Loucy (cell line): Measurements from ENCODE around the gene ERCC5.

Experiments used
- H2AFZ ChIP-seq: fragments of 200-600 bp; sonication (generic); 2 replicates; pipeline ENCODE4 v1.6.0; 2016; ENCODE audit warnings: antibody characterized with exemption, mild to moderate bottlenecking, low read length, moderate library complexity
- H3F3A ChIP-seq: fragments of 200-600 bp; 2 replicates; pipeline ENCODE4 v1.6.0; 2016; ENCODE audit warnings: antibody characterized with exemption, low read depth, mild to moderate bottlenecking
- H3K27me3 ChIP-seq: fragments of 200-600 bp; sonication (generic); 2 replicates; pipeline ENCODE4 v1.6.1; 2014; ENCODE audit warnings: low read length, mild to moderate bottlenecking; ENCODE audit not compliant: insufficient read depth, poor library complexity, severe bottlenecking
- H3K36me3 ChIP-seq: fragments of 200-600 bp; sonication (generic); 2 replicates; pipeline ENCODE4 v1.6.1; 2016; ENCODE audit warnings: low read length; ENCODE audit not compliant: insufficient read depth
- H3K4me1 ChIP-seq: fragments of 200-600 bp; sonication (generic); 2 replicates; pipeline ENCODE4 v1.5.1; 2014; ENCODE audit warnings: low read length, mild to moderate bottlenecking; ENCODE audit not compliant: insufficient read depth, poor library complexity, severe bottlenecking
- H3K4me2 ChIP-seq: fragments of 200-600 bp; sonication (generic); 2 replicates; pipeline ENCODE4 v1.6.0; 2014; ENCODE audit warnings: antibody characterized with exemption, low read length, low read depth, mild to moderate bottlenecking; ENCODE audit not compliant: poor library complexity, severe bottlenecking
- H3K4me3 ChIP-seq: fragments of 200-600 bp; sonication (generic); 2 replicates; pipeline ENCODE4 v1.5.1; 2014; ENCODE audit warnings: low read length, mild to moderate bottlenecking, mixed read lengths; ENCODE audit not compliant: poor library complexity, severe bottlenecking
- H3K79me2 ChIP-seq: fragments of 200-600 bp; sonication (generic); 2 replicates; pipeline ENCODE4 v1.6.1; 2014; ENCODE audit warnings: low read length; ENCODE audit not compliant: insufficient read depth
- H3K9ac ChIP-seq: fragments of 200-600 bp; sonication (generic); 2 replicates; pipeline ENCODE4 v1.6.0; 2014; ENCODE audit warnings: mild to moderate bottlenecking, low read depth, low read length, moderate library complexity; ENCODE audit not compliant: poor library complexity, severe bottlenecking
- H3K9me2 ChIP-seq: fragments of 200-600 bp; sonication (generic); replicated peaks from 2 replicates; pipeline ENCODE4 v1.6.1; 2016; ENCODE audit warnings: low read depth, low read length, mixed read lengths
- H3K9me3 ChIP-seq: fragments of 200-600 bp; sonication (generic); 2 replicates; pipeline ENCODE4 v1.6.1; 2014; ENCODE audit warnings: mild to moderate bottlenecking, antibody characterized with exemption, low read length, low read depth; ENCODE audit not compliant: insufficient read depth
- H4K20me1 ChIP-seq: fragments of 200-600 bp; sonication (generic); 2 replicates; pipeline ENCODE4 v1.6.0; 2014; ENCODE audit warnings: antibody characterized with exemption, low read length, mild to moderate bottlenecking; ENCODE audit not compliant: insufficient read depth, poor library complexity, severe bottlenecking
- EZH2phosphoT487 ChIP-seq: fragments of 200-600 bp; IDR thresholded peaks from 2 replicates; pipeline ENCODE4 v1.6.1; 2018; ENCODE audit warnings: antibody characterized with exemption, mild to moderate bottlenecking, moderate library complexity, borderline replicate concordance
- TF ChIP-seq, protein P1 (sequence below): fragments of 200-600 bp; sonication (generic); conservative IDR thresholded peaks from 2 replicates; pipeline ENCODE4 v1.5.1; 2014; ENCODE audit warnings: mild to moderate bottlenecking, antibody characterized with exemption, low read length

The ERCC5 gene

DNA sequence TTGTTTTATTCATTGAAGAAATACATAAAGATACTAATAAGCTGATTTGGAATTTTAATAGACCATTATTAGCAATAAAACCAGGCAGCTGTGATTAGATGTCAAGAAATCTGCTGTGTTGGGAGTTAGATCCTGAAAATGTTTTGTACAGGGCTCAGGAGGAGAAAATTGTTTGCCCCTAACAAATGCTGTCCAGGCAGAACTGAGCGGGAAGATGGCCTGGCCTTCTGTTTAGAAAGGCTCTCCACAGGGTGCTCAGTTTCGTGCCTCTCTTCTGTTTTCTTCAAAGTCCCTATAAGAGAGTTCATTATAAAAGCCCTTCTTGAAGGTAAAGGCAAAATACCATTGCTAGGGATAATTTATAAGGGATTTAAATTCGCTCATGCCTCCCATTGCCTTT lies 64.1 kb downstream of the ERCC5 start:
- H3K4me1 ChIP-seq = no peaks in the 10 kb centered on the region
- no peak overlapping the region for H2AFZ ChIP-seq
- TF ChIP-seq, protein P1, sequence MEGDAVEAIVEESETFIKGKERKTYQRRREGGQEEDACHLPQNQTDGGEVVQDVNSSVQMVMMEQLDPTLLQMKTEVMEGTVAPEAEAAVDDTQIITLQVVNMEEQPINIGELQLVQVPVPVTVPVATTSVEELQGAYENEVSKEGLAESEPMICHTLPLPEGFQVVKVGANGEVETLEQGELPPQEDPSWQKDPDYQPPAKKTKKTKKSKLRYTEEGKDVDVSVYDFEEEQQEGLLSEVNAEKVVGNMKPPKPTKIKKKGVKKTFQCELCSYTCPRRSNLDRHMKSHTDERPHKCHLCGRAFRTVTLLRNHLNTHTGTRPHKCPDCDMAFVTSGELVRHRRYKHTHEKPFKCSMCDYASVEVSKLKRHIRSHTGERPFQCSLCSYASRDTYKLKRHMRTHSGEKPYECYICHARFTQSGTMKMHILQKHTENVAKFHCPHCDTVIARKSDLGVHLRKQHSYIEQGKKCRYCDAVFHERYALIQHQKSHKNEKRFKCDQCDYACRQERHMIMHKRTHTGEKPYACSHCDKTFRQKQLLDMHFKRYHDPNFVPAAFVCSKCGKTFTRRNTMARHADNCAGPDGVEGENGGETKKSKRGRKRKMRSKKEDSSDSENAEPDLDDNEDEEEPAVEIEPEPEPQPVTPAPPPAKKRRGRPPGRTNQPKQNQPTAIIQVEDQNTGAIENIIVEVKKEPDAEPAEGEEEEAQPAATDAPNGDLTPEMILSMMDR = no peak
- no peak for TF ChIP-seq EZH2phosphoT487
- no peak overlapping the region for H3K9ac ChIP-seq
- H3K79me2 ChIP-seq = no peaks in the 10 kb centered on the region
- no peaks in the 10 kb centered on the region for H4K20me1 ChIP-seq
- no peak overlapping the region for H3K4me3 ChIP-seq
- H3K9me2 ChIP-seq = no peaks in the 10 kb centered on the region
- no peaks in the 10 kb centered on the region for H3K27me3 ChIP-seq
- no peaks in the 10 kb centered on the region for H3K9me3 ChIP-seq
- H3K36me3 ChIP-seq = no peaks in the 10 kb centered on the region
- no peak overlapping the region for H3K4me2 ChIP-seq
- no peaks in the 10 kb centered on the region for H3F3A ChIP-seq

- no peaks in the 10 kb centered on the region for H4K20me1 ChIP-seq
- H3F3A ChIP-seq = no peaks in the 10 kb centered on the region
- no peaks in the 10 kb centered on the region for H3K36me3 ChIP-seq
- H3K9me2 ChIP-seq = no peaks in the 10 kb centered on the region
- H3K27me3 ChIP-seq = no peaks in the 10 kb centered on the region
- no peaks in the 10 kb centered on the region for H3K4me1 ChIP-seq
- H3K9ac ChIP-seq = no peak overlapping the region
- no peaks in the 10 kb centered on the region for H3K9me3 ChIP-seq
- H2AFZ ChIP-seq = no peak overlapping the region
- no peak overlapping the region for H3K4me3 ChIP-seq
- H3K4me2 ChIP-seq = no peak overlapping the region
- no peaks in the 10 kb centered on the region for H3K79me2 ChIP-seq
- TF ChIP-seq, protein P1 = no peak
- TF ChIP-seq EZH2phosphoT487 = no peak
These were observed 65.5 kb downstream of the ERCC5 start for GRCh38 chr13:102911336-102911735.

- Histone ChIP-seq H3K27me3 (no peaks in the 10 kb centered on the region), H4K20me1 (no peaks in the 10 kb centered on the region), H3K9me2 (no peaks in the 10 kb centered on the region), H3K36me3 (no peaks in the 10 kb centered on the region), H3F3A (no peaks in the 10 kb centered on the region), H3K79me2 (no peaks in the 10 kb centered on the region), H3K9me3 (no peaks in the 10 kb centered on the region), H3K9ac (no peak overlapping the region), H3K4me2 (no peak overlapping the region), H3K4me3 (no peak overlapping the region), H2AFZ (no peak overlapping the region), H3K4me1 (no peaks in the 10 kb centered on the region)
- TF ChIP-seq EZH2phosphoT487 = no peak
- TF ChIP-seq, protein P1 = no peak
These were observed 66.8 kb downstream of the ERCC5 start for GRCh38 chr13:102912599-102912998.
